Osteocyte (in vitro differentiated cells): ENCODE measurements around the gene GLT8D1. TPM values are rescaled to one million over a fixed set of nuclear protein-coding genes. Genes with fewer than 3 reads are reported as not detected.

Experiments
- DNase-seq: peaks from one replicate; pipeline ENCODE4 v3.0.0; 2021; ENCODE audit warnings: mixed read lengths; ENCODE audit not compliant: unreplicated experiment; ENCODE audit errors: extremely low spot score
- H3K27ac Mint-ChIP-seq: one replicate; pipeline ENCODE4 v1.8.0; 2021; ENCODE audit warnings: mild to moderate bottlenecking, mixed read lengths; ENCODE audit not compliant: unreplicated experiment
- H3K27me3 Mint-ChIP-seq: one replicate; pipeline ENCODE4 v1.8.0; 2021; ENCODE audit warnings: mixed read lengths; ENCODE audit not compliant: unreplicated experiment
- H3K36me3 Mint-ChIP-seq: one replicate; pipeline ENCODE4 v1.8.0; 2021; ENCODE audit warnings: mixed read lengths; ENCODE audit not compliant: unreplicated experiment
- H3K4me1 Mint-ChIP-seq: one replicate; pipeline ENCODE4 v1.8.0; 2021; ENCODE audit warnings: mixed read lengths; ENCODE audit not compliant: unreplicated experiment
- H3K4me3 Mint-ChIP-seq: one replicate; pipeline ENCODE4 v1.8.0; 2021; ENCODE audit warnings: mild to moderate bottlenecking, moderate library complexity, mixed read lengths; ENCODE audit not compliant: unreplicated experiment
- H3K9me3 Mint-ChIP-seq: one replicate; pipeline ENCODE4 v1.8.0; 2021; ENCODE audit warnings: mixed read lengths; ENCODE audit not compliant: unreplicated experiment
- total RNA-seq: library from RNA; stranded (reverse); gene quantifications from 2 replicates; pipeline ENCODE4 v1.2.1, GENCODE V29; 2021
- TF ChIP-seq, protein P1 (sequence below): fragments of 200-600 bp; sonication (generic); IDR thresholded peaks from 2 replicates; pipeline ENCODE4 v1.5.0; 2021; ENCODE audit warnings: antibody characterized with exemption, mild to moderate bottlenecking, moderate library complexity

Gene GLT8D1
- total RNA-seq, 1 donor from 2014 or later: 86.3 TPM

GRCh38 chr3:52650439-52650838, 55.2 kb downstream of the GLT8D1 start:
- Mint-ChIP-seq H3K4me1 (no peaks in the 10 kb centered on the region), H3K4me3 (no peak overlapping the region), H3K9me3 (no peaks in the 10 kb centered on the region), H3K36me3 (peaks cover 61% of the 10 kb centered on the region), H3K27ac (peak overlapping the region; percentile 31), H3K27me3 (no peaks in the 10 kb centered on the region)
- TF ChIP-seq, protein P1, sequence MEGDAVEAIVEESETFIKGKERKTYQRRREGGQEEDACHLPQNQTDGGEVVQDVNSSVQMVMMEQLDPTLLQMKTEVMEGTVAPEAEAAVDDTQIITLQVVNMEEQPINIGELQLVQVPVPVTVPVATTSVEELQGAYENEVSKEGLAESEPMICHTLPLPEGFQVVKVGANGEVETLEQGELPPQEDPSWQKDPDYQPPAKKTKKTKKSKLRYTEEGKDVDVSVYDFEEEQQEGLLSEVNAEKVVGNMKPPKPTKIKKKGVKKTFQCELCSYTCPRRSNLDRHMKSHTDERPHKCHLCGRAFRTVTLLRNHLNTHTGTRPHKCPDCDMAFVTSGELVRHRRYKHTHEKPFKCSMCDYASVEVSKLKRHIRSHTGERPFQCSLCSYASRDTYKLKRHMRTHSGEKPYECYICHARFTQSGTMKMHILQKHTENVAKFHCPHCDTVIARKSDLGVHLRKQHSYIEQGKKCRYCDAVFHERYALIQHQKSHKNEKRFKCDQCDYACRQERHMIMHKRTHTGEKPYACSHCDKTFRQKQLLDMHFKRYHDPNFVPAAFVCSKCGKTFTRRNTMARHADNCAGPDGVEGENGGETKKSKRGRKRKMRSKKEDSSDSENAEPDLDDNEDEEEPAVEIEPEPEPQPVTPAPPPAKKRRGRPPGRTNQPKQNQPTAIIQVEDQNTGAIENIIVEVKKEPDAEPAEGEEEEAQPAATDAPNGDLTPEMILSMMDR: no peak
- DNase-seq: no peak

- TF ChIP-seq, protein P1: no peak
- no peaks in the 10 kb centered on the region for H3K9me3 Mint-ChIP-seq
- no peak overlapping the region for H3K4me3 Mint-ChIP-seq
- no peaks in the 10 kb centered on the region for H3K27me3 Mint-ChIP-seq
- no peak for DNase-seq
- H3K4me1 Mint-ChIP-seq: no peaks in the 10 kb centered on the region
- no peak overlapping the region for H3K27ac Mint-ChIP-seq
- peaks cover 64% of the 10 kb centered on the region for H3K36me3 Mint-ChIP-seq
Measured at GRCh38 chr3:52649461-52650210, 56.0 kb downstream of the GLT8D1 start.

DNA sequence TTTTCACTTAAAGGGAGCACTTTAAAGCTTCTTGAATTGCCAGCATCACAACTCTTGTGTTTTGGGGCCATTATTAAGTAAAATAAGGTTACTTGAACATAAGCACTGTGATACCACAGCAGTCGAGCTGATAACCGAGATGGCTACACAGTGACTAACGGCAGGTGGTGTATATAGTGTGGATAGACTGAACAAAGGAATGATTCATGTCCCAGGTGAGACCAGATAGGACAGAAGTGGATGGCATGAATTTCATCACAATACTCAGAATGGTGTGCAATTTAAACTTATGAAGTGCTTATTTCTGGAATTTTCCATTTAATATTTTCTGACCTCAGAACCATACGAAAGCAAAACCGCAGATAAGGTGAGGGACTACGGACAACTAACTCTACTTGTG, 60.0 kb downstream of the GLT8D1 start:
- DNase-seq: no peak
- H3K4me3 Mint-ChIP-seq: no peak overlapping the region
- no peak overlapping the region for H3K27ac Mint-ChIP-seq
- H3K36me3 Mint-ChIP-seq: peaks cover 62% of the 10 kb centered on the region
- H3K4me1 Mint-ChIP-seq: no peaks in the 10 kb centered on the region
- H3K9me3 Mint-ChIP-seq: no peaks in the 10 kb centered on the region
- TF ChIP-seq, protein P1: no peak
- H3K27me3 Mint-ChIP-seq: no peaks in the 10 kb centered on the region

Other genes with a start within 250 kb of the GLT8D1 start
- gene STAB1, start 210.5 kb downstream of the GLT8D1 start, total RNA-seq: not detected in 2 replicates
- 178 and 188 TPM in 2 replicates for gene NT5DC2, start 171.9 kb downstream of the GLT8D1 start, total RNA-seq
- 18.4 and 18.6 TPM in 2 replicates for gene UQCC5, start 169.2 kb downstream of the GLT8D1 start, total RNA-seq
- gene PBRM1, start 19.9 kb downstream of the GLT8D1 start, total RNA-seq: 74.5 and 78.3 TPM in 2 replicates
- gene GNL3, start 19.8 kb downstream of the GLT8D1 start, total RNA-seq: 65.8 and 69.8 TPM in 2 replicates
- gene SPCS1, start 315 bp upstream of the GLT8D1 start, total RNA-seq: 120 and 124 TPM in 2 replicates
- gene NEK4, start 65.1 kb upstream of the GLT8D1 start, total RNA-seq: 17.3 and 23.1 TPM in 2 replicates
- not detected in 2 replicates for gene ITIH1, start 71.8 kb upstream of the GLT8D1 start, total RNA-seq
- 0.59 and 0.78 TPM in 2 replicates for gene ITIH3, start 89.0 kb upstream of the GLT8D1 start, total RNA-seq
- 7.1 and 7.2 TPM in 2 replicates for gene ITIH4, start 124.9 kb upstream of the GLT8D1 start, total RNA-seq
- 2.0 and 6.2 TPM in 2 replicates for gene MUSTN1, start 129.2 kb upstream of the GLT8D1 start, total RNA-seq
- gene STIMATE, start 191.8 kb upstream of the GLT8D1 start, total RNA-seq: 22.9 and 25.3 TPM in 2 replicates